Peyer's patch (tissue), 4 donors: ENCODE results near the gene KLHL30. TPM values are rescaled to one million over a fixed set of nuclear protein-coding genes. Genes with fewer than 3 reads are reported as not detected.

Source experiments
- DNase-seq, 3 donors: peaks; one replicate each; pipeline ENCODE4 v3.0.0-alpha.2; 2017 to 2019
- H3K27ac ChIP-seq, 4 donors: fragments of 200-600 bp; sonication (generic); one replicate each; pipeline ENCODE4 v1.5.1; 2016 to 2019
- H3K27me3 ChIP-seq, 2 donors: fragments of 200-600 bp; sonication (generic); one replicate each; pipeline ENCODE4 v1.5.1; 2019
- H3K36me3 ChIP-seq, 3 donors: fragments of 200-600 bp; sonication (generic); one replicate each; pipeline ENCODE4 v1.5.1; 2016 to 2019
- H3K4me1 ChIP-seq, 4 donors: fragments of 200-600 bp; sonication (generic); one replicate each; pipeline ENCODE4 v1.5.1; 2016 to 2019
- H3K4me3 ChIP-seq, 4 donors: fragments of 200-600 bp; sonication (generic); 1 replicate in 3 of 4; 2 replicates in 1 of 4; pipeline ENCODE4 v1.5.1; 2016 to 2019; ENCODE audit warnings: mild to moderate bottlenecking in 1 of 4
- H3K9me3 ChIP-seq, 4 donors: fragments of 200-600 bp; sonication (generic); one replicate each; pipeline ENCODE4 v1.5.1; 2016 to 2019; ENCODE audit warnings: mild to moderate bottlenecking in 1 of 4
- POLR2A ChIP-seq, 2 donors: fragments of 450-650 bp; IDR thresholded peaks; one replicate each; pipeline ENCODE4 v1.5.1; 2017; ENCODE audit warnings: antibody characterized with exemption in 2 of 2, mild to moderate bottlenecking in 2 of 2, moderate library complexity in 2 of 2
- total RNA-seq, 4 donors: library from RNA; depleted of rRNA; stranded (reverse); fragments of >200 nt; gene quantifications; one replicate each; pipeline ENCODE4 v1.1.0, GENCODE V29; 2016
- TF ChIP-seq, protein P1 (sequence below), 6 experiments: fragments of 450-650 bp in 4 of 6; fragments of 200-600 bp in 2 of 6; sonication (generic) in 1 of 6; IDR thresholded peaks; one replicate each; pipeline ENCODE4 v1.5.1; 2017 to 2019; ENCODE audit warnings: antibody characterized with exemption in 6 of 6, mild to moderate bottlenecking in 3 of 6, moderate library complexity in 1 of 6

KLHL30 gene
- total RNA-seq, 4 donors from 2014 or later: 0.27 to 0.28 TPM; not detected in 2

DNA sequence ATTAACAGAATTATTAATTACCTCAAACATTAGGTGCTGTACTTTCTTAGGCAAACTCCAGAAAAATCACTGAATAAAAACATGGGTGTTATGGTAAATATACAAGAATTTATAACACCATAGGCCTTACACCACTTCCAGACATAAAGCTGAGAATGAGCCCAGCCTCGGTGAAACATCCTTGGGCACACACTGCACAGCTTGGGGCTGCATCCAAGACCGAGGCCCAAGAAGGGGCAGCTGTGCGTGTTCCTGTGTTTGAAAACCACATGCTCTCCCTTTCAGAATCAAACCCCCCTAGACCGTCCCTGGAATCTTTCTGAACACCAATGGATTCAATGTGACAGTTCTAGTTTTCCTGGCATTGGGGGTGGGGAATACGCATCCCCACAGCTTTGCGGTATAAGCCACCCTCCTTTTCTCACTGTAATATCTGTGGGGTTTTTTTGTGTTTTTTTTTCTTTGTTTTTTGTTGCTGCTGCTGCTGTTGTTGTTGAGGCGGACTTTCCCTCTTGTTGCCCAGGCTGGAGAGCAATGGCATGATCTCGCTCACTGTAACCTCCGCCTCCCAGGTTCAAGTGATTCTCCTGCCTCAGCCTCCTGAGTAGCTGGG, 33.2 kb downstream of the KLHL30 start:
- no peak overlapping the region for H3K4me3 ChIP-seq
- peaks cover 0 to 60% (median 0%) of the 10 kb centered on the region in 3 donors for H3K36me3 ChIP-seq
- H3K4me1 ChIP-seq: peaks cover 0 to 8% (median 0%) of the 10 kb centered on the region in 4 donors
- TF ChIP-seq, protein P1, sequence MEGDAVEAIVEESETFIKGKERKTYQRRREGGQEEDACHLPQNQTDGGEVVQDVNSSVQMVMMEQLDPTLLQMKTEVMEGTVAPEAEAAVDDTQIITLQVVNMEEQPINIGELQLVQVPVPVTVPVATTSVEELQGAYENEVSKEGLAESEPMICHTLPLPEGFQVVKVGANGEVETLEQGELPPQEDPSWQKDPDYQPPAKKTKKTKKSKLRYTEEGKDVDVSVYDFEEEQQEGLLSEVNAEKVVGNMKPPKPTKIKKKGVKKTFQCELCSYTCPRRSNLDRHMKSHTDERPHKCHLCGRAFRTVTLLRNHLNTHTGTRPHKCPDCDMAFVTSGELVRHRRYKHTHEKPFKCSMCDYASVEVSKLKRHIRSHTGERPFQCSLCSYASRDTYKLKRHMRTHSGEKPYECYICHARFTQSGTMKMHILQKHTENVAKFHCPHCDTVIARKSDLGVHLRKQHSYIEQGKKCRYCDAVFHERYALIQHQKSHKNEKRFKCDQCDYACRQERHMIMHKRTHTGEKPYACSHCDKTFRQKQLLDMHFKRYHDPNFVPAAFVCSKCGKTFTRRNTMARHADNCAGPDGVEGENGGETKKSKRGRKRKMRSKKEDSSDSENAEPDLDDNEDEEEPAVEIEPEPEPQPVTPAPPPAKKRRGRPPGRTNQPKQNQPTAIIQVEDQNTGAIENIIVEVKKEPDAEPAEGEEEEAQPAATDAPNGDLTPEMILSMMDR (IDR thresholded peaks at IDR 0.05): no peak
- TF ChIP-seq POLR2A (IDR thresholded peaks at IDR 0.05): no peak
- H3K27me3 ChIP-seq: no peaks in the 10 kb centered on the region
- H3K9me3 ChIP-seq: no peaks in the 10 kb centered on the region
- no peak for DNase-seq
- no peak overlapping the region for H3K27ac ChIP-seq

DNA sequence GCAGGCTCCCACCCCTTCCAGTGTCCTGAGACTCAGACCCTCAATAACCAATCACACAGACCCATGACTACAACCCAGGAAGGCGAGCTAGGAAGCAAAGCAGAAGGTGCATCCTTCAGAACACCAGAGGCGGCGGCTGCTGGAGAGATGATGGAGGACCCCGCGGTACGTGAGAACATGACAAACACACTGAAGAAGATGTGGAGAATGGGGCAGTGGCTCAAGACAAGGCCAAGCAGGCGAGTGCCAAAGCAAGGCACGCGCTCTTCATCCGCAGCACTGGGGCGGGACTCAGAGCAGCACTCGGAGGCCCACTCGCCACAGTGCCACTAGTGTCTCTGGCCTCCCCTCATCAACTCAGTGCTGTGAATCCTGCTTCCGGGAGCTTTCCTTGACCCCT, 34.0 kb downstream of the KLHL30 start:
- TF ChIP-seq, protein P1 (IDR thresholded peaks at IDR 0.05): no peak
- TF ChIP-seq POLR2A (IDR thresholded peaks at IDR 0.05): no peak
- H3K9me3 ChIP-seq: no peaks in the 10 kb centered on the region
- H3K36me3 ChIP-seq: peaks cover 0 to 68% (median 0%) of the 10 kb centered on the region in 3 donors
- peaks cover 0 to 8% (median 0%) of the 10 kb centered on the region in 4 donors for H3K4me1 ChIP-seq
- no peak overlapping the region for H3K4me3 ChIP-seq
- no peaks in the 10 kb centered on the region for H3K27me3 ChIP-seq
- DNase-seq: no peak
- H3K27ac ChIP-seq: no peak overlapping the region

DNA sequence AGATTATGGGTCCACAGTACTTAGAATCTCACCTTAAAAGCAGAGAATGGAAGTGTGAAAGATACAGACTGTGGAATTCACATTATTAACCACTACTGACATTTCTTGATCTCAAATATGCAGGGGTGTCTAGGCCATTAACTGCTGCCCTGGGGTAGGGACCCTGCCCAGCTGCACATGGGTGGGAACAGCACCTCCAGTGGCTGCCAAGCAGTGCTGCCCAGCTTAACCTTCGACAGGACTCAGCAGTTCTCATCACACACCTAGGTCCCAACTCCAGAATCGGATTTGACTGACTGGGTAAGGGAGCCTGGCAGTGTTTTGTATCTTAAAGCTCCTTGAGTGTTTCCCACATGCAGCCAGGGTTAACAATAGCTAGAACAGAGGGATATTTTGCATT, 35.2 kb downstream of the KLHL30 start:
- peaks cover 0 to 79% (median 0%) of the 10 kb centered on the region in 3 donors for H3K36me3 ChIP-seq
- H3K27me3 ChIP-seq: no peaks in the 10 kb centered on the region
- no peak overlapping the region for H3K27ac ChIP-seq
- H3K9me3 ChIP-seq: no peaks in the 10 kb centered on the region
- H3K4me3 ChIP-seq: no peak overlapping the region
- peaks cover 0 to 8% (median 0%) of the 10 kb centered on the region in 4 donors for H3K4me1 ChIP-seq
- DNase-seq: no peak
- TF ChIP-seq POLR2A (IDR thresholded peaks at IDR 0.05): no peak
- TF ChIP-seq, protein P1 (IDR thresholded peaks at IDR 0.05): no peak

DNA sequence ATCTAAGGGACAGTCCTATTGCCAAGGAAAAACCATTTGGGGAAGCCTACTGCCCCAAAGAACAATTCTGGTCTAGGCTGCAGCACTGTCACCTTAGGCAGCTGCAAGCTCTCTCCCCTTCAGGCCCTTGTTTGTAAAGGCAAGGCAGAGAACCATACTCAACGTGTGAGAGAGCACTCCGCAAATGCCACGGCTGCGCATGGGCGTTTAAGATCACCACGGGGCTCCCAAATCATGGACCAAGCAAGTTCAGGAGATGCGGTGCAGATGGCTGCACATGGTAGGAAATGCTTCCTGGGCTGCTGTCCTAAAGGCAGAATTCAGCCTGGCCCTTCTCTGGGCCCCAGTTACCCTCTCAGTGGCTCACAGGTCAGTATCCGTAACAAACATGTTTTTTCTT, 35.8 kb downstream of the KLHL30 start:
- TF ChIP-seq POLR2A (IDR thresholded peaks at IDR 0.05): no peak
- TF ChIP-seq, protein P1 (IDR thresholded peaks at IDR 0.05): no peak
- Histone ChIP-seq H3K4me1 (peaks cover 0 to 8% (median 0%) of the 10 kb centered on the region in 4 donors), H3K27me3 (no peaks in the 10 kb centered on the region), H3K9me3 (no peaks in the 10 kb centered on the region), H3K36me3 (peaks cover 0 to 79% (median 0%) of the 10 kb centered on the region in 3 donors), H3K27ac (no peak overlapping the region), H3K4me3 (no peak overlapping the region)
- no peak for DNase-seq

DNA sequence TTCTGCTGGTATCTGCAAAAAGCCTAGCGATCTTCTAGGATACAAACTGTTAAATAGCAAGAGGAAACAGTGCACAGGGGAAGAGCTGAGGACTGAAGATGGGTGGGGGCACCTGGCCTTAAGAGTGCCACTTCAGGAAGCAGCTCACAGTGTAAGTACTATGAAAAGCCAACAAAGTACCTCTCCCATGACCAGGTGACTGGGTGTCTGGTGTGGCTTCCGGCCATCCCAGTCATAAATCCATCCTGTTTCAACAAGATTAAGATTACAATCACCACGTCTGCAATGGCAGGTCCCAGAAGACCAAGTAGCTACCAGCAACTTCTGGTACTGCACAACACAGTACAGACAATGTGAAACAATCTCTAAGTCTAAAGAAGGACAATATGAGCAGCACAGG, 36.2 kb downstream of the KLHL30 start:
- H3K4me1 ChIP-seq: peaks cover 0 to 5% (median 0%) of the 10 kb centered on the region in 4 donors
- peaks cover 0 to 79% (median 0%) of the 10 kb centered on the region in 3 donors for H3K36me3 ChIP-seq
- no peak for DNase-seq
- no peaks in the 10 kb centered on the region for H3K9me3 ChIP-seq
- TF ChIP-seq, protein P1 (IDR thresholded peaks at IDR 0.05): no peak
- no peak for TF ChIP-seq POLR2A (IDR thresholded peaks at IDR 0.05)
- H3K4me3 ChIP-seq: no peak overlapping the region
- H3K27ac ChIP-seq: no peak overlapping the region
- H3K27me3 ChIP-seq: no peaks in the 10 kb centered on the region
